Trophoblast cell (in vitro differentiated cells and primary cell): Measurements from ENCODE around the gene VIT.

Experiments
- DNase-seq, 2 donors: peaks; one replicate each; pipeline ENCODE4 v3.0.0-alpha.2; 2016
- H2AFZ ChIP-seq: 2 replicates; pipeline ENCODE4 v1.6.1; 2013; ENCODE audit warnings: low read length, moderate library complexity, mild to moderate bottlenecking; ENCODE audit not compliant: insufficient read depth, poor library complexity
- H2AK5ac ChIP-seq: 2 replicates; pipeline ENCODE4 v1.6.1; 2013; ENCODE audit warnings: mild to moderate bottlenecking, low read length
- H2BK120ac ChIP-seq: 2 replicates; pipeline ENCODE4 v1.6.1; 2013; ENCODE audit warnings: low read length, mild to moderate bottlenecking, moderate library complexity; ENCODE audit not compliant: insufficient read depth, poor library complexity
- H2BK12ac ChIP-seq: 2 replicates; pipeline ENCODE4 v1.6.1; 2013; ENCODE audit warnings: mild to moderate bottlenecking, low read length, moderate library complexity
- H2BK5ac ChIP-seq: 2 replicates; pipeline ENCODE4 v1.6.1; 2013; ENCODE audit warnings: low read length, low read depth, moderate library complexity, mild to moderate bottlenecking; ENCODE audit not compliant: poor library complexity
- H3K14ac ChIP-seq: 2 replicates; pipeline ENCODE4 v1.6.1; 2013; ENCODE audit warnings: mild to moderate bottlenecking, low read length
- H3K18ac ChIP-seq: 2 replicates; pipeline ENCODE4 v1.6.1; 2013; ENCODE audit warnings: mild to moderate bottlenecking, low read length
- H3K23ac ChIP-seq: 2 replicates; pipeline ENCODE4 v1.6.1; 2013; ENCODE audit warnings: low read length
- H3K27ac ChIP-seq: 2 replicates; pipeline ENCODE4 v1.5.1; 2013; ENCODE audit warnings: low read depth, mild to moderate bottlenecking, inconsistent platforms, low read length, moderate library complexity
- H3K27me3 ChIP-seq: 2 replicates; pipeline ENCODE4 v1.6.1; 2013; ENCODE audit warnings: inconsistent platforms, mild to moderate bottlenecking, low read length, moderate library complexity; ENCODE audit not compliant: insufficient read depth
- H3K36me3 ChIP-seq, 2 experiments: 1 replicate in 1 of 2; 2 replicates in 1 of 2; pipeline ENCODE4 v1.6.1; 2013; ENCODE audit warnings: low read length in 2 of 2, mild to moderate bottlenecking in 2 of 2, moderate library complexity in 1 of 2; ENCODE audit not compliant: insufficient read depth in 2 of 2, control insufficient read depth in 1 of 2
- H3K4ac ChIP-seq: 2 replicates; pipeline ENCODE4 v1.6.1; 2013; ENCODE audit warnings: low read depth, mild to moderate bottlenecking, low read length, moderate library complexity
- H3K4me1 ChIP-seq, 2 experiments: 1 replicate in 1 of 2; 2 replicates in 1 of 2; pipeline ENCODE4 v1.6.1; 2013; ENCODE audit warnings: low read length in 2 of 2, mild to moderate bottlenecking in 2 of 2, moderate library complexity in 1 of 2; ENCODE audit not compliant: insufficient read depth in 2 of 2, control insufficient read depth in 1 of 2
- H3K4me2 ChIP-seq: 2 replicates; pipeline ENCODE4 v1.6.1; 2013; ENCODE audit warnings: inconsistent platforms, mild to moderate bottlenecking, low read length, moderate library complexity
- H3K4me3 ChIP-seq: 2 replicates; pipeline ENCODE4 v1.5.1; 2013; ENCODE audit warnings: mild to moderate bottlenecking, low read depth, low read length, inconsistent platforms
- H3K79me1 ChIP-seq: one replicate; pipeline ENCODE4 v1.6.1; 2013; ENCODE audit warnings: low read length
- H3K79me2 ChIP-seq: 2 replicates; pipeline ENCODE4 v1.6.1; 2013; ENCODE audit warnings: low read length, mild to moderate bottlenecking; ENCODE audit not compliant: control insufficient read depth, insufficient read depth, poor library complexity
- H3K9ac ChIP-seq: 2 replicates; pipeline ENCODE4 v1.6.1; 2013; ENCODE audit warnings: mild to moderate bottlenecking, low read length
- H3K9me3 ChIP-seq: 2 replicates; pipeline ENCODE4 v1.6.1; 2013; ENCODE audit warnings: low read depth, mild to moderate bottlenecking, control low read depth, inconsistent platforms, low read length; ENCODE audit not compliant: insufficient read depth
- H4K12ac ChIP-seq: 2 replicates; pipeline ENCODE4 v1.6.1; 2013; ENCODE audit warnings: low read depth, mild to moderate bottlenecking, low read length, moderate library complexity
- H4K8ac ChIP-seq: 2 replicates; pipeline ENCODE4 v1.6.1; 2013; ENCODE audit warnings: low read depth, mild to moderate bottlenecking, low read length, moderate library complexity
- H4K91ac ChIP-seq: one replicate; pipeline ENCODE4 v1.6.1; 2013; ENCODE audit warnings: low read depth, mild to moderate bottlenecking, low read length, moderate library complexity
- WGBS: extraction: QIAGEN DNeasy Blood & Tissue Kit; methylation state at CpG from one replicate; pipeline ENCODE4 v1.1.7; 2013; ENCODE audit warnings: missing lambda C conversion rate; ENCODE audit not compliant: insufficient read length, insufficient coverage; ENCODE audit errors: extremely low coverage; 5-methylcytosine and 5-hydroxymethylcytosine counted together

The VIT gene

DNA sequence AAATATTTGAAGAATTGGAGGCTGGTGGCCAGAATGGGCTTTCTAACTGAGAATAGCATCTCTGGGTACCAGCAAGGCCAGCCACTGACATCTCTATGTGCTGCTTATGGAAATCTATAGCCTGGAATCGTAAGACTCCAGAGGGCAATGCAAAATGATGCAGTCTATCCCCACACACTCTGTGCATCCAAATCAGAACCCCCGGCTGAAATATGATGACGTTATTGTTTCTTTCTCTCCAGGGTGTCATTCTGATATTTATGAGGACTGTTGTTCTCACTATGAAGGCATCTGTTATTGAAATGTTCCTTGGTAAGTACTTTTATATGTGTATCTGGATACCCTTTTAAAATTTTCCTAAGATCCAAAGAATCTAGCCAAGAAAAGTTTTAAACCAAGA is 19.6 kb downstream of the VIT start:
- no peak for DNase-seq
- Histone ChIP-seq H3K4me1 (no peaks in the 10 kb centered on the region), H2BK12ac (no peak overlapping the region), H3K27me3 (no peaks in the 10 kb centered on the region), H3K27ac (no peak overlapping the region), H3K14ac (no peak overlapping the region), H4K12ac (no peak overlapping the region), H3K79me1 (no peaks in the 10 kb centered on the region), H2AFZ (no peak overlapping the region), H3K4me3 (no peak overlapping the region), H3K36me3 (no peaks in the 10 kb centered on the region), H3K79me2 (no peaks in the 10 kb centered on the region), H4K91ac (no peak overlapping the region), H3K9ac (no peak overlapping the region), H3K18ac (no peak overlapping the region), H3K4ac (no peak overlapping the region), H3K9me3 (no peaks in the 10 kb centered on the region), H3K4me2 (no peak overlapping the region), H2BK5ac (no peak overlapping the region), H2BK120ac (no peak overlapping the region), H2AK5ac (no peak overlapping the region), H3K23ac (no peak overlapping the region), H4K8ac (no peak overlapping the region)
- no CpG with 5 or more reads among the region's 3 CpGs for WGBS

DNA sequence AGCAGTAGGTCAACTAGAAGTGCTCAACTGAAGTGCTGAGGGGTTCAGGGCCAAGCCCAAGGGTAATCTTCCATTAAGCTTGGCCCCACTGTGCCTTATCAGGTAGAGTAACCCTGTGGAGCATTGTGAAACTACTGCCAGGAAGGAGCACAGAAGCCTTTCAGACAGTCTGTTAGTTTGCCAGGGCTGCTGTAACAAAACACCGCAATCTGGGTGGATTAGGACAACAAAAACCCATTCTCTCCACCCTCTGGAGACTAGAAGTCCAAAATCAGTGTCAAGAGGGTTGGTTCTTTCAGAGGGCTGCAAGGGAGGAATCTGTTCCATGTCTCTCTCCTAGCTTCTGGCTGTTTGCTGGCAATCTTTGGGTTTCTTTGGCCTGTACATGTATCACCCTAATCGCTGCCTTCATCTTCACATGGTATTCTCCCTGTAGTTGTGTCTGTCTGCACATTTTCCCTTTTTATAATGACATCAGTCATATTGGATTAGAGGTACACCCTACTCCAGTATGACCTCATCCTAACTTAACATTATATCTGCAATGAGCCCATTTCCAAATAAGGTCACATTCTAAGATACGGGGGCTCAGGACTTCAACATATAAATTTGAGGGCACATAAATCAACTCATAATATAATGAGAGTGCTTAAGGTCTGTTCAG is 21.2 kb downstream of the VIT start:
- H3K9ac ChIP-seq = no peak overlapping the region
- no CpG with 5 or more reads among the region's 3 CpGs for WGBS
- H3K79me1 ChIP-seq = no peaks in the 10 kb centered on the region
- no peak overlapping the region for H3K18ac ChIP-seq
- H4K12ac ChIP-seq = no peak overlapping the region
- no peak overlapping the region for H2AFZ ChIP-seq
- no peaks in the 10 kb centered on the region for H3K36me3 ChIP-seq
- H3K9me3 ChIP-seq = no peaks in the 10 kb centered on the region
- no peak overlapping the region for H3K23ac ChIP-seq
- no peak overlapping the region for H3K14ac ChIP-seq
- H3K4me1 ChIP-seq = no peaks in the 10 kb centered on the region
- no peak overlapping the region for H3K4ac ChIP-seq
- no peak overlapping the region for H2BK12ac ChIP-seq
- no peak overlapping the region for H3K4me3 ChIP-seq
- no peaks in the 10 kb centered on the region for H3K79me2 ChIP-seq
- H3K27me3 ChIP-seq = no peaks in the 10 kb centered on the region
- H4K91ac ChIP-seq = no peak overlapping the region
- H2BK120ac ChIP-seq = no peak overlapping the region
- no peak overlapping the region for H2BK5ac ChIP-seq
- DNase-seq = no peak
- no peak overlapping the region for H3K4me2 ChIP-seq
- no peak overlapping the region for H2AK5ac ChIP-seq
- no peak overlapping the region for H3K27ac ChIP-seq
- no peak overlapping the region for H4K8ac ChIP-seq

DNA sequence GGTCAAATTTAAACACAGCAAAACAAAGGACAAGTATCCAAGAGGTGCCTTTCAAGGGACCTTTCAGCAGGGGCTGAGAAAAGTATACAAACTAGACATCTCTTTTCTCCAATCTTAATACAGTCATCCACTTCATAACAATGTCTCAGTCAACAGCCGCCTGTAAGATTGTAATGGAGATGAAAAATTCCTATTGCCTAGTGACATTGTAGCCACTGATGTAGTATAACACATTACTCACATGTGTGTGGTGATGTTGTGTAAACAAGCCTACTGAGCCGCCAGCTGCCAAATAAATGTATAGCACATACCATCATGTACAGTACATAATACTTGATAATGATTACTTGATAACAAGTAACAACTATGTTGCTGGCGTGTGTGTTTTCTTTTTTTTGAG is 31.0 kb downstream of the VIT start:
- Histone ChIP-seq H2AFZ (no peak overlapping the region), H2BK5ac (no peak overlapping the region), H3K4ac (no peak overlapping the region), H2BK12ac (no peak overlapping the region), H2AK5ac (no peak overlapping the region), H3K27me3 (no peaks in the 10 kb centered on the region), H3K27ac (no peak overlapping the region), H3K14ac (no peak overlapping the region), H3K4me3 (no peak overlapping the region), H3K9ac (no peak overlapping the region), H4K8ac (no peak overlapping the region), H3K23ac (no peak overlapping the region), H3K79me2 (no peaks in the 10 kb centered on the region), H4K91ac (no peak overlapping the region), H3K9me3 (no peaks in the 10 kb centered on the region), H4K12ac (no peak overlapping the region), H2BK120ac (no peak overlapping the region), H3K4me1 (peaks cover 0 to 1% of the 10 kb centered on the region in 2 experiments), H3K36me3 (no peaks in the 10 kb centered on the region), H3K4me2 (no peak overlapping the region), H3K18ac (no peak overlapping the region), H3K79me1 (no peaks in the 10 kb centered on the region)
- WGBS = no CpG with 5 or more reads among the region's 3 CpGs
- peak; percentile 28 to 75 for DNase-seq

DNA sequence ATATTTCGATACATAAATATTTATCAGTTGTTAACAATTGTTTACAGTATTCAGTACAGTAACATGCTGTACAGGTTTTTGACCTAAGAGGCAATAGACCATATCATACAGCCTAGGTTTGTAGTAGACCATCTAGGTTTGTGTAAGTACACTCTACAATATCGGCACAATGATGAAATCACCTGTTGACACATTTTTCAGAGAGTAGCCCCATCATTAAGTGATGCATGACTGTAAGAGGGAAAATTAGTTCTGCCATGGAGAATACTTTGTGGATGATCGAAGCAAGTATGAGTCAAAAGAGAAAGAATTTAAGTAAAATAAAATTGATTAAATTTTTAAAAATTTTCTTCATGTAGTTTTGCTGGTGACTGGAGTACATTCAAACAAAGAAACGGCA is 32.6 kb downstream of the VIT start:
- no peak overlapping the region for H3K14ac ChIP-seq
- H3K23ac ChIP-seq = no peak overlapping the region
- no peak overlapping the region for H2BK5ac ChIP-seq
- no peak overlapping the region for H2AK5ac ChIP-seq
- no peak overlapping the region for H3K4me3 ChIP-seq
- H3K18ac ChIP-seq = no peak overlapping the region
- no peaks in the 10 kb centered on the region for H3K79me2 ChIP-seq
- no peaks in the 10 kb centered on the region for H3K27me3 ChIP-seq
- no peak overlapping the region for H4K91ac ChIP-seq
- DNase-seq = peak in 1 of 2 donors; percentile 65
- no peak overlapping the region for H4K12ac ChIP-seq
- H2BK120ac ChIP-seq = no peak overlapping the region
- H4K8ac ChIP-seq = no peak overlapping the region
- H3K27ac ChIP-seq = no peak overlapping the region
- no peak overlapping the region for H3K4ac ChIP-seq
- no peaks in the 10 kb centered on the region for H3K36me3 ChIP-seq
- H2AFZ ChIP-seq = no peak overlapping the region
- H3K4me2 ChIP-seq = no peak overlapping the region
- H3K9ac ChIP-seq = no peak overlapping the region
- no CpG with 5 or more reads among the region's 4 CpGs for WGBS
- H3K9me3 ChIP-seq = no peaks in the 10 kb centered on the region
- H3K4me1 ChIP-seq = peaks cover 0 to 6% of the 10 kb centered on the region in 2 experiments
- H2BK12ac ChIP-seq = no peak overlapping the region
- H3K79me1 ChIP-seq = no peaks in the 10 kb centered on the region
